Heart left ventricle (tissue), 16 donors: ENCODE measurements around the gene VTCN1. TPM values are rescaled to one million over a fixed set of nuclear protein-coding genes. Genes with fewer than 3 reads are reported as not detected.

Experiments used
- ATAC-seq, 4 donors: fragments of 200-7000 bp; cut with Tn5 transposase; one replicate each; pipeline ENCODE4 v1.9.1; 2020 to 2022; ENCODE audit warnings: moderate library complexity in 4 of 4, mild to moderate bottlenecking in 3 of 4, moderate number of reproducible peaks in 1 of 4
- DNase-seq, 5 donors: peaks; one replicate each; pipeline ENCODE4 v3.0.0-alpha.2; 2020
- H3K27ac ChIP-seq, 12 donors: fragments of 200-600 bp; sonication (generic) in 4 of 12; one replicate each; pipeline versions ENCODE4 v1.5.0 to v1.8.0; 2016 to 2022; ENCODE audit warnings: mild to moderate bottlenecking in 2 of 12
- H3K27me3 ChIP-seq, 9 donors: fragments of 200-600 bp; sonication (generic) in 2 of 9; one replicate each; pipeline versions ENCODE4 v1.5.1 to v1.8.0; 2016 to 2022; ENCODE audit warnings: mild to moderate bottlenecking in 3 of 9
- H3K36me3 ChIP-seq, 9 donors: fragments of 200-600 bp; sonication (generic) in 2 of 9; one replicate each; pipeline versions ENCODE4 v1.5.0 to v1.8.0; 2018 to 2022; ENCODE audit warnings: mild to moderate bottlenecking in 2 of 9
- H3K4me1 ChIP-seq, 12 donors: fragments of 200-600 bp; sonication (generic) in 4 of 12; one replicate each; pipeline versions ENCODE4 v1.5.0 to v1.8.0; 2016 to 2022; ENCODE audit warnings: mild to moderate bottlenecking in 3 of 12
- H3K4me3 ChIP-seq, 12 donors: fragments of 200-600 bp; sonication (generic) in 4 of 12; one replicate each; pipeline versions ENCODE4 v1.5.0 to v1.8.0; 2017 to 2022; ENCODE audit warnings: mild to moderate bottlenecking in 9 of 12, moderate library complexity in 4 of 12
- H3K9me3 ChIP-seq, 12 donors: fragments of 200-600 bp; sonication (generic) in 4 of 12; one replicate each; pipeline versions ENCODE4 v1.5.0 to v1.8.0; 2016 to 2022; ENCODE audit warnings: mild to moderate bottlenecking in 1 of 12
- CTCF ChIP-seq, 12 donors: fragments of 200-600 bp; sonication (generic) in 4 of 12; IDR thresholded peaks; one replicate each; pipeline versions ENCODE4 v1.5.0 to v1.8.0; 2018 to 2022; ENCODE audit warnings: antibody characterized with exemption in 12 of 12, mild to moderate bottlenecking in 5 of 12
- POLR2A ChIP-seq, 2 donors: fragments of 450-650 bp; IDR thresholded peaks; one replicate each; pipeline ENCODE4 v1.6.1; 2017; ENCODE audit warnings: antibody characterized with exemption in 2 of 2, mild to moderate bottlenecking in 2 of 2, moderate library complexity in 2 of 2
- WGBS, 4 donors: extraction: QIAGEN DNeasy Blood & Tissue Kit in 2 of 4; methylation state at CpG; one replicate each; pipeline versions ENCODE4 v1.1.5 to v1.1.7; 2013 to 2018; 5-methylcytosine and 5-hydroxymethylcytosine counted together
- intact Hi-C, 10 donors: fragments of 100-400 bp; cut with DNase I; formaldehyde crosslinking; loops; one replicate each; pipeline versions ENCODE4 v1.11.1 to v1.14.2; 2022
- polyA plus RNA-seq, 2 donors: library from polyadenylated mRNA; stranded (reverse); fragments of 200-250 nt; gene quantifications; one replicate each; pipeline ENCODE4 v1.2.3, GENCODE V29; 2013
- total RNA-seq, 9 donors: library from RNA; depleted of rRNA in 2 of 9; stranded (reverse); fragments of >200 nt in 2 of 9; fragmentation: NEBNext Ultra II Directional in 3 of 9; extraction: Animal tissue kit (Norgen Biotek cat#: 25700) in 3 of 9; gene quantifications; one replicate each; pipeline versions ENCODE4 v1.1.0 to v1.2.4, GENCODE V29; 2016 to 2023
- donor health status: ischemic (EF 13 %, LVEDD 7.1; RV severe dilation, severe dysfunction).
- donor health status: healthy with polysubstance abuse.
- donor health status: DM: no; HTN: yes; CAD: no.
- donor health status: DM: no; HTN: no; CAD: no.
- donor health status: ischemic (EF 25% LVEDD 6.9; RV normal size, moderate dysfunction).
- donor health status: ischemic (EF 25% LVEDD 5.7; RV mildly dilated, moderate dysfunction).
- donor health status: healthy.
- donor health status: DM: yes; HTN: yes; CAD: no.
- donor health status: ischemic (EF 35%, LVEDD 5.7; RV mildly dilated, moderate dysfunction).
- donor health status: nonischemic (EF 11% LVEDD 7.7; RV severe dilation, severe dysfunction).
- donor health status: DM: yes; HTN: yes; CAD: no.
- donor health status: PGD.
- donor health status: ischemic (EF 29% LVEDD 5.4; RV normal size, mild dysfunction).
- donor health status: nonischemic (EF 23%, LVEDD 6.1; RV moderate dilation, normal function).

Gene VTCN1
- total and polyA plus RNA-seq, 11 donors = 0.09 to 0.16 TPM; not detected in 9

GRCh38 chr1:117177376-117177775, 33.4 kb downstream of the VTCN1 start:
- Histone ChIP-seq H3K27me3 (no peaks in the 10 kb centered on the region), H3K27ac (no peak overlapping the region), H3K4me3 (no peak overlapping the region), H3K4me1 (peaks cover 0 to 3% (median 0%) of the 10 kb centered on the region in 12 donors), H3K9me3 (no peaks in the 10 kb centered on the region), H3K36me3 (no peaks in the 10 kb centered on the region)
- TF ChIP-seq CTCF (IDR thresholded peaks at IDR 0.05) = no peak
- DNase-seq (no peak), ATAC-seq (no peak)
- intact Hi-C loops = no loop called here
- WGBS, 4 donors = 47 to 60% (median 55%) methylated on average over 1 of the region's 1 CpG

GRCh38 chr1:117176579-117176978, 34.1 kb downstream of the VTCN1 start:
- Histone ChIP-seq H3K9me3 (no peaks in the 10 kb centered on the region), H3K4me1 (peaks cover 0 to 3% (median 0%) of the 10 kb centered on the region in 12 donors), H3K27ac (no peak overlapping the region), H3K36me3 (no peaks in the 10 kb centered on the region), H3K27me3 (no peaks in the 10 kb centered on the region), H3K4me3 (no peak overlapping the region)
- TF ChIP-seq POLR2A (IDR thresholded peaks at IDR 0.05) (no peak), CTCF (IDR thresholded peaks at IDR 0.05) (no peak)
- 89 to 94% (median 90%) methylated on average over 6 of the region's 6 CpGs for WGBS, 4 donors
- no peak for ATAC-seq
- DNase-seq = no peak
- intact Hi-C loops = no loop called here

- Histone ChIP-seq H3K36me3 (no peaks in the 10 kb centered on the region), H3K27ac (no peak overlapping the region), H3K4me3 (no peak overlapping the region), H3K4me1 (peaks cover 0 to 3% (median 0%) of the 10 kb centered on the region in 12 donors), H3K9me3 (no peaks in the 10 kb centered on the region), H3K27me3 (no peaks in the 10 kb centered on the region)
- 94 to 99% (median 96%) methylated on average over 4 of the region's 4 CpGs for WGBS, 4 donors
- intact Hi-C loops = no loop called here
- no peak for ATAC-seq
- TF ChIP-seq CTCF (IDR thresholded peaks at IDR 0.05) (no peak), POLR2A (IDR thresholded peaks at IDR 0.05) (no peak)
- no peak for DNase-seq
Observed at GRCh38 chr1:117174851-117175250, 35.9 kb downstream of the VTCN1 start.

- TF ChIP-seq CTCF (IDR thresholded peaks at IDR 0.05) = no peak
- no peak for TF ChIP-seq POLR2A (IDR thresholded peaks at IDR 0.05)
- no peaks in the 10 kb centered on the region for H3K27me3 ChIP-seq
- ATAC-seq (no peak), DNase-seq (no peak)
- 40 to 57% (median 48%) methylated on average over 6 of the region's 6 CpGs for WGBS, 4 donors
- intact Hi-C loops = no loop called here
- peaks cover 0 to 3% (median 0%) of the 10 kb centered on the region in 12 donors for H3K4me1 ChIP-seq
- H3K4me3 ChIP-seq = no peak overlapping the region
- no peaks in the 10 kb centered on the region for H3K36me3 ChIP-seq
- H3K27ac ChIP-seq = no peak overlapping the region
- H3K9me3 ChIP-seq = no peaks in the 10 kb centered on the region
Observed at GRCh38 chr1:117173691-117174090, 37.0 kb downstream of the VTCN1 start.
